Neural progenitor cell (in vitro differentiated cells): ENCODE results near the gene WWC1. TPM values are rescaled to one million over a fixed set of nuclear protein-coding genes. Genes with fewer than 3 reads are reported as not detected.

Source experiments
- DNase-seq: peaks from one replicate; pipeline ENCODE4 v3.0.0-alpha.2; 2016; ENCODE audit warnings: low spot score
- H2AFZ ChIP-seq: fragments of 200-600 bp; sonication (generic); replicated peaks from 2 replicates; pipeline ENCODE4 v1.6.1; 2016; ENCODE audit warnings: antibody characterized with exemption
- H3F3A ChIP-seq: fragments of 200-600 bp; sonication (generic); 2 replicates; pipeline ENCODE4 v1.6.1; 2016; ENCODE audit warnings: antibody characterized with exemption, low read depth
- H3K27ac ChIP-seq: fragments of 200-600 bp; sonication (generic); 2 replicates; pipeline ENCODE4 v1.5.1; 2016; ENCODE audit warnings: mild to moderate bottlenecking
- H3K27me3 ChIP-seq: fragments of 200-600 bp; sonication (generic); 2 replicates; pipeline ENCODE4 v1.6.1; 2016; ENCODE audit warnings: mild to moderate bottlenecking, moderate library complexity
- H3K36me3 ChIP-seq: fragments of 200-600 bp; sonication (generic); 2 replicates; pipeline ENCODE4 v1.5.1; 2016
- H3K4me1 ChIP-seq: fragments of 200-600 bp; sonication (generic); 2 replicates; pipeline ENCODE4 v1.6.1; 2016; ENCODE audit warnings: mixed run types
- H3K4me2 ChIP-seq: fragments of 200-600 bp; sonication (generic); 2 replicates; pipeline ENCODE4 v1.6.1; 2016
- H3K4me3 ChIP-seq: fragments of 200-600 bp; sonication (generic); 2 replicates; pipeline ENCODE4 v1.5.1; 2016
- H3K79me2 ChIP-seq: fragments of 200-600 bp; sonication (generic); 2 replicates; pipeline ENCODE4 v1.6.1; 2016; ENCODE audit warnings: low read depth
- H3K9ac ChIP-seq: fragments of 200-600 bp; sonication (generic); 2 replicates; pipeline ENCODE4 v1.6.1; 2016
- H3K9me3 ChIP-seq: fragments of 200-600 bp; sonication (generic); 2 replicates; pipeline ENCODE4 v1.5.1; 2016; ENCODE audit warnings: low read depth
- H4K20me1 ChIP-seq: fragments of 200-600 bp; sonication (generic); 2 replicates; pipeline ENCODE4 v1.6.1; 2016; ENCODE audit warnings: low read depth
- H3K27ac Mint-ChIP-seq: 3 replicates; pipeline ENCODE4 v1.8.0; 2021; ENCODE audit warnings: mixed read lengths
- H3K27me3 Mint-ChIP-seq: 2 replicates; pipeline ENCODE4 v1.8.0; 2022; ENCODE audit warnings: low read depth, mild to moderate bottlenecking, inconsistent platforms, moderate library complexity, mixed read lengths; ENCODE audit not compliant: insufficient read depth
- H3K36me3 Mint-ChIP-seq: 3 replicates; pipeline ENCODE4 v1.8.0; 2021; ENCODE audit warnings: mixed read lengths
- H3K4me1 Mint-ChIP-seq: 3 replicates; pipeline ENCODE4 v1.8.0; 2021; ENCODE audit warnings: mixed read lengths
- H3K4me3 Mint-ChIP-seq: 3 replicates; pipeline ENCODE4 v1.8.0; 2021; ENCODE audit warnings: mild to moderate bottlenecking, moderate library complexity, mixed read lengths
- H3K9me3 Mint-ChIP-seq: 3 replicates; pipeline ENCODE4 v1.8.0; 2020; ENCODE audit warnings: mixed read lengths
- CTCF ChIP-seq: fragments of 200-600 bp; sonication (generic); IDR thresholded peaks from 2 replicates; pipeline ENCODE4 v1.5.1; 2017; ENCODE audit warnings: antibody characterized with exemption, mild to moderate bottlenecking
- EZH2 ChIP-seq: fragments of 200-600 bp; sonication (generic); IDR thresholded peaks from 2 replicates; pipeline ENCODE4 v1.6.1; 2017; ENCODE audit warnings: antibody characterized with exemption, mild to moderate bottlenecking, moderate library complexity
- EZH2phosphoT487 ChIP-seq: fragments of 200-600 bp; sonication (generic); IDR thresholded peaks from 2 replicates; pipeline ENCODE4 v1.6.1; 2017; ENCODE audit warnings: antibody characterized with exemption
- total RNA-seq: library from RNA; depleted of rRNA; stranded (reverse); fragments of >200 nt; gene quantifications from 2 replicates; pipeline ENCODE4 v1.2.3, GENCODE V29; 2015; ENCODE audit warnings: low replicate concordance

The WWC1 gene
- total RNA-seq, 1 donor from 2014 or later: 6.7 TPM

- Mint-ChIP-seq H3K27me3 (peaks cover 3% of the 10 kb centered on the region), H3K27ac (peak within 1 kb of the TSS; percentile 92), H3K4me1 (peaks cover 14% of the 10 kb centered on the region), H3K36me3 (peaks cover 10% of the 10 kb centered on the region), H3K9me3 (no peaks in the 10 kb centered on the region), H3K4me3 (peak within 1 kb of the TSS; percentile 100)
- H3K4me3 ChIP-seq: peak within 1 kb of the TSS; percentile 91
- TF ChIP-seq EZH2 (peak; percentile 64), CTCF (peak; percentile 87), EZH2phosphoT487 (no peak)
- H3K9me3 ChIP-seq: no peaks in the 10 kb centered on the region
- H2AFZ ChIP-seq: peak within 1 kb of the TSS; percentile 98
- peaks cover 7% of the 10 kb centered on the region for H3K36me3 ChIP-seq
- H3K27me3 ChIP-seq: no peaks in the 10 kb centered on the region
- peaks cover 8% of the 10 kb centered on the region for H4K20me1 ChIP-seq
- H3K4me1 ChIP-seq: peaks cover 5% of the 10 kb centered on the region
- no peak within 1 kb of the TSS for H3K27ac ChIP-seq
- peak within 1 kb of the TSS; percentile 81 for H3K9ac ChIP-seq
- H3K4me2 ChIP-seq: peak within 1 kb of the TSS; percentile 86
- peaks cover 22% of the 10 kb centered on the region for H3K79me2 ChIP-seq
- DNase-seq: peak; percentile 97
- H3F3A ChIP-seq: peaks cover 3% of the 10 kb centered on the region
Observed at GRCh38 chr5:168486136-168486879, 194.9 kb downstream of the WWC1 start, which contains the start of gene RARS1. RARS1 (plus strand) TSS chr5:168486471; CDS start chr5:168486499, 28 bp downstream.

GRCh38 chr5:168489059-168489458, 197.6 kb downstream of the WWC1 start:
- Mint-ChIP-seq H3K36me3 (peaks cover 22% of the 10 kb centered on the region), H3K4me3 (no peak overlapping the region), H3K27me3 (peaks cover 3% of the 10 kb centered on the region), H3K9me3 (no peaks in the 10 kb centered on the region), H3K4me1 (peaks cover 14% of the 10 kb centered on the region), H3K27ac (no peak overlapping the region)
- Histone ChIP-seq H3F3A (peaks cover 3% of the 10 kb centered on the region), H3K27ac (no peak overlapping the region), H3K4me1 (peaks cover 5% of the 10 kb centered on the region), H3K36me3 (peaks cover 7% of the 10 kb centered on the region), H3K27me3 (no peaks in the 10 kb centered on the region), H3K9ac (no peak overlapping the region), H3K79me2 (peaks cover 22% of the 10 kb centered on the region), H2AFZ (no peak overlapping the region), H3K4me3 (no peak overlapping the region), H4K20me1 (peaks cover 8% of the 10 kb centered on the region), H3K4me2 (no peak overlapping the region), H3K9me3 (no peaks in the 10 kb centered on the region)
- TF ChIP-seq CTCF (no peak), EZH2 (no peak), EZH2phosphoT487 (no peak)
- DNase-seq: no peak

- H3K79me2 ChIP-seq: no peaks in the 10 kb centered on the region
- H3K9ac ChIP-seq: no peak overlapping the region
- Mint-ChIP-seq H3K9me3 (no peaks in the 10 kb centered on the region), H3K4me1 (no peaks in the 10 kb centered on the region), H3K27ac (no peak overlapping the region), H3K36me3 (peaks cover 34% of the 10 kb centered on the region), H3K4me3 (no peak overlapping the region), H3K27me3 (peaks cover 3% of the 10 kb centered on the region)
- H3K4me1 ChIP-seq: no peaks in the 10 kb centered on the region
- H3K9me3 ChIP-seq: no peaks in the 10 kb centered on the region
- no peak overlapping the region for H3K27ac ChIP-seq
- H4K20me1 ChIP-seq: no peaks in the 10 kb centered on the region
- no peaks in the 10 kb centered on the region for H3F3A ChIP-seq
- H3K4me2 ChIP-seq: no peak overlapping the region
- no peak for DNase-seq
- H3K27me3 ChIP-seq: no peaks in the 10 kb centered on the region
- no peak overlapping the region for H2AFZ ChIP-seq
- TF ChIP-seq EZH2 (no peak), EZH2phosphoT487 (no peak), CTCF (no peak)
- peaks cover 18% of the 10 kb centered on the region for H3K36me3 ChIP-seq
- no peak overlapping the region for H3K4me3 ChIP-seq
Observed at GRCh38 chr5:168494057-168494555, 202.7 kb downstream of the WWC1 start.
